Smooth muscle cell (in vitro differentiated cells): Measurements from ENCODE around the gene TRIP13. TPM values are rescaled to one million over a fixed set of nuclear protein-coding genes. Genes with fewer than 3 reads are reported as not detected.

ENCODE experiments used
- DNase-seq: peaks from one replicate; lab custom pipeline; 2025; ENCODE audit not compliant: unreplicated experiment; lab: John Stamatoyannopoulos, UW
- H2AFZ ChIP-seq: fragments of 200-600 bp; sonication (generic); 2 replicates; pipeline ENCODE4 v1.6.0; 2016; ENCODE audit warnings: antibody characterized with exemption, low read depth, mild to moderate bottlenecking
- H3F3A ChIP-seq: fragments of 200-600 bp; sonication (generic); 2 replicates; pipeline ENCODE4 v1.6.0; 2017; ENCODE audit warnings: antibody characterized with exemption, low read depth
- H3K27ac ChIP-seq: fragments of 200-600 bp; sonication (generic); 2 replicates; pipeline ENCODE4 v1.5.1; 2016; ENCODE audit warnings: low read depth, mild to moderate bottlenecking
- H3K27me3 ChIP-seq: fragments of 200-600 bp; sonication (generic); 2 replicates; pipeline ENCODE4 v1.6.1; 2016; ENCODE audit warnings: low read depth, mild to moderate bottlenecking
- H3K36me3 ChIP-seq: fragments of 200-600 bp; sonication (generic); 2 replicates; pipeline ENCODE4 v1.5.1; 2016; ENCODE audit warnings: low read depth
- H3K4me1 ChIP-seq: fragments of 200-600 bp; sonication (generic); 2 replicates; pipeline ENCODE4 v1.5.1; 2016; ENCODE audit warnings: low read depth
- H3K4me2 ChIP-seq: fragments of 200-600 bp; sonication (generic); 2 replicates; pipeline ENCODE4 v1.6.0; 2016; ENCODE audit warnings: mild to moderate bottlenecking
- H3K4me3 ChIP-seq: fragments of 200-600 bp; sonication (generic); 2 replicates; pipeline ENCODE4 v1.5.1; 2016; ENCODE audit warnings: mild to moderate bottlenecking
- H3K79me2 ChIP-seq: fragments of 200-600 bp; sonication (generic); 2 replicates; pipeline ENCODE4 v1.6.0; 2016; ENCODE audit warnings: low read depth, mild to moderate bottlenecking
- H3K9ac ChIP-seq: fragments of 200-600 bp; sonication (generic); 2 replicates; pipeline ENCODE4 v1.6.0; 2016; ENCODE audit warnings: low read depth
- H3K9me3 ChIP-seq: fragments of 200-600 bp; sonication (generic); replicated peaks from 2 replicates; pipeline ENCODE4 v1.5.1; 2016; ENCODE audit warnings: low read depth
- H4K20me1 ChIP-seq: fragments of 200-600 bp; sonication (generic); 2 replicates; pipeline ENCODE4 v1.6.0; 2016; ENCODE audit warnings: low read depth
- WGBS: methylation state at CpG from one replicate; pipeline ENCODE4 v1.1.7; 2016; ENCODE audit warnings: low lambda C conversion rate; 5-methylcytosine and 5-hydroxymethylcytosine counted together
- polyA plus RNA-seq: library from polyadenylated mRNA; unstranded; fragments of >200 nt; fragmentation: Nextera tagmentation; extraction: Ambion mirVana; gene quantifications from 2 replicates; pipeline ENCODE4 v1.2.1, GENCODE V29; 2016
- total RNA-seq: library from RNA; depleted of rRNA; stranded (reverse); fragments of >200 nt; gene quantifications from 2 replicates; pipeline ENCODE4 v1.2.3, GENCODE V29; 2014
- TF ChIP-seq, protein P1 (sequence below): fragments of 200-600 bp; sonication (generic); IDR thresholded peaks from 2 replicates; pipeline ENCODE4 v1.5.1; 2017; ENCODE audit warnings: borderline replicate concordance, mild to moderate bottlenecking, antibody characterized with exemption; ENCODE audit not compliant: insufficient read depth, poor library complexity, severe bottlenecking

TRIP13 gene
- total and polyA plus RNA-seq, 2 experiments from 2014 or later: 8.4 to 12.0 TPM

DNA sequence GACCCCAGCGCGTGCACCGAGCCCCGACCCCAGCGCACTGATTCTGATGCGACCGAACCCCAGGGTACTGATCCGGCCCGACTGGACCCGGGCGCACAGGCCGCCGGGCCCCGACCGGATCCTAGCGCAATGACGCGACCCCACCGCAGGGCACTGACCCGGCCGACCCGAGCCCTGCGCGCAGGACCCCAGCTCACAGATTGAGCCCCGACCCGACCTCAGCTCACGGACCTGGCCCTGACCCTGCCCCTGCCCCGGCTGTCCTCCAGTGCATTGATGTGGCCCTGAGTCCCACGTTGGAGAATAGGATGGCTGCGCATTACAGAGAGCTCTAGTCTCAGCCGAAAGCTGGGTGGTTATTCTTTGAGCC lies 438 bp downstream of the TRIP13 start:
- H3K36me3 ChIP-seq: peaks cover 12% of the 10 kb centered on the region
- H2AFZ ChIP-seq: peak overlapping the region; percentile 78
- H3K27me3 ChIP-seq: no peaks in the 10 kb centered on the region
- H3K9ac ChIP-seq: peak overlapping the region; percentile 15
- peaks cover 36% of the 10 kb centered on the region for H3K79me2 ChIP-seq
- no peaks in the 10 kb centered on the region for H3K9me3 ChIP-seq
- H3F3A ChIP-seq: no peaks in the 10 kb centered on the region
- no peak overlapping the region for H3K27ac ChIP-seq
- H3K4me1 ChIP-seq: peaks cover 15% of the 10 kb centered on the region
- H4K20me1 ChIP-seq: no peaks in the 10 kb centered on the region
- peak overlapping the region; percentile 95 for H3K4me2 ChIP-seq
- DNase-seq: no peak
- TF ChIP-seq, protein P1, sequence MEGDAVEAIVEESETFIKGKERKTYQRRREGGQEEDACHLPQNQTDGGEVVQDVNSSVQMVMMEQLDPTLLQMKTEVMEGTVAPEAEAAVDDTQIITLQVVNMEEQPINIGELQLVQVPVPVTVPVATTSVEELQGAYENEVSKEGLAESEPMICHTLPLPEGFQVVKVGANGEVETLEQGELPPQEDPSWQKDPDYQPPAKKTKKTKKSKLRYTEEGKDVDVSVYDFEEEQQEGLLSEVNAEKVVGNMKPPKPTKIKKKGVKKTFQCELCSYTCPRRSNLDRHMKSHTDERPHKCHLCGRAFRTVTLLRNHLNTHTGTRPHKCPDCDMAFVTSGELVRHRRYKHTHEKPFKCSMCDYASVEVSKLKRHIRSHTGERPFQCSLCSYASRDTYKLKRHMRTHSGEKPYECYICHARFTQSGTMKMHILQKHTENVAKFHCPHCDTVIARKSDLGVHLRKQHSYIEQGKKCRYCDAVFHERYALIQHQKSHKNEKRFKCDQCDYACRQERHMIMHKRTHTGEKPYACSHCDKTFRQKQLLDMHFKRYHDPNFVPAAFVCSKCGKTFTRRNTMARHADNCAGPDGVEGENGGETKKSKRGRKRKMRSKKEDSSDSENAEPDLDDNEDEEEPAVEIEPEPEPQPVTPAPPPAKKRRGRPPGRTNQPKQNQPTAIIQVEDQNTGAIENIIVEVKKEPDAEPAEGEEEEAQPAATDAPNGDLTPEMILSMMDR: no peak
- WGBS: 5% methylated on average over 7 of the region's 31 CpGs
- peak overlapping the region; percentile 85 for H3K4me3 ChIP-seq

- H3K36me3 ChIP-seq: peaks cover 8% of the 10 kb centered on the region
- H4K20me1 ChIP-seq: no peaks in the 10 kb centered on the region
- TF ChIP-seq, protein P1: no peak
- H3K4me2 ChIP-seq: peak overlapping the region; percentile 95
- H3K9ac ChIP-seq: no peak overlapping the region
- no peaks in the 10 kb centered on the region for H3F3A ChIP-seq
- peaks cover 15% of the 10 kb centered on the region for H3K4me1 ChIP-seq
- peak overlapping the region; percentile 85 for H3K4me3 ChIP-seq
- no peak for DNase-seq
- peaks cover 36% of the 10 kb centered on the region for H3K79me2 ChIP-seq
- H3K27me3 ChIP-seq: no peaks in the 10 kb centered on the region
- 92% methylated on average over 9 of the region's 9 CpGs for WGBS
- no peak overlapping the region for H3K27ac ChIP-seq
- H2AFZ ChIP-seq: no peak overlapping the region
- no peaks in the 10 kb centered on the region for H3K9me3 ChIP-seq
Observed at GRCh38 chr5:893711-894110, 1.0 kb downstream of the TRIP13 start.

DNA sequence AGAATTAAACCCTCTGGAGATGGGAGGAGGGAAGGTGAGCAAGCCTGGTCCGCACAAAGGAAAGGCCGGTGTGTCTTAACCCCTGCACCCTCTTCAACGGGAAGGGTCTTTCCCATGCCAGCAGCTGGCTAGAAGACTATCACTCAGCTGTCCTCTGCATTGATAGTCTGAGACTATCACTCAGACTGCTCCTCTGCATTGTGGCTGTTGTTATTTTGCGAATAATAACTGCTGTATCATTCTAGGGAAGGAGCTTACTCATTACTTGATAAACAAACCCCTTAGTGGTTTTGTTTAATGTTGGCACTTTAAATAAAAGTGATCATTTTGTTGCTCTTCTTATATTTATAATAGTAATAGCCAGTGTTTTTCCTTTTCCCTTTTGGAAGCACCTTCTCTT lies 8.1 kb downstream of the TRIP13 start:
- no peaks in the 10 kb centered on the region for H4K20me1 ChIP-seq
- DNase-seq: no peak
- no peaks in the 10 kb centered on the region for H3K79me2 ChIP-seq
- no peak overlapping the region for H3K9ac ChIP-seq
- no peaks in the 10 kb centered on the region for H3K36me3 ChIP-seq
- H3K4me2 ChIP-seq: no peak overlapping the region
- no peak overlapping the region for H3K4me3 ChIP-seq
- no peaks in the 10 kb centered on the region for H3K4me1 ChIP-seq
- WGBS: 94% methylated on average over 4 of the region's 4 CpGs
- H3F3A ChIP-seq: no peaks in the 10 kb centered on the region
- no peaks in the 10 kb centered on the region for H3K9me3 ChIP-seq
- H3K27ac ChIP-seq: no peak overlapping the region
- no peaks in the 10 kb centered on the region for H3K27me3 ChIP-seq
- no peak overlapping the region for H2AFZ ChIP-seq
- TF ChIP-seq, protein P1: no peak

DNA sequence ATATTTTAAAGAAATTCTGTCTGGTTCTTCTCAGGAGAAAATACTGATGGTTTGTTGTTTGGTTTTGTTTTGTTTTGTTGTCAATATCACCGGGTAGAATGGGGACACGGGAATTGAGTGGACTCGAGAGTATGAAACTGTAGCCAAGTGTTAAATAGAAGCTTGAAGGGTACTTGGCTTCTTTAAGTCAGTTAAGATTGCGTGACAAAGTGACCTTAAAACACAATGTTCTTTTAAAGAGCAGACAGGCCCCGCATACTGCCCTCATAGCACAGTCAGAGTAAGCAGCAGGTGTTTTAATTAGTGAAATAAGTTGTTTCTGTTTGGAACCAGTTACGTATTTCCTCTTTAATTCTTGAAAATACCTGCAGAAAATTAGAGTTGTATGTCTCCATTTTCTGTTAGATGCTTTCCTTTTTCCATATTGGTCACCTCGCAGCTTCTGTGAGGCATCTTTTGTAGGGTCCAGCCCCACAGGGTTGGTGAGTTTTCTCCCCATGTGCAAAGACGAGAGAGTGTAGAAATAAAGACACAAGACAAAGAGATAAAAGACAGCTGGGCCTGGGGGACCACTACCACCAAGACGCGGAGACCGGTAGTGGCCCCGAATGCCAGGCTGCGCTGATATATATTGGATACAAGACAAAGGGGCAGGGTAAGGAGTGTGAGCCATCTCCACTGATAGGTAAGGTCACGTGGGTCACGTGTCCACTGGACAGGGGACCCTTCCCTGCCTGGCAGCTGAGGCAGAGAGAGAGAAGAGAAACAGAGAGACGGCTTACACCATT lies 9.6 kb downstream of the TRIP13 start:
- H3F3A ChIP-seq: no peaks in the 10 kb centered on the region
- H3K9me3 ChIP-seq: no peaks in the 10 kb centered on the region
- TF ChIP-seq, protein P1: no peak
- 95% methylated on average over 16 of the region's 16 CpGs for WGBS
- no peaks in the 10 kb centered on the region for H4K20me1 ChIP-seq
- DNase-seq: no peak
- no peak overlapping the region for H3K4me2 ChIP-seq
- no peaks in the 10 kb centered on the region for H3K79me2 ChIP-seq
- H3K4me3 ChIP-seq: no peak overlapping the region
- H3K36me3 ChIP-seq: no peaks in the 10 kb centered on the region
- no peak overlapping the region for H3K9ac ChIP-seq
- no peaks in the 10 kb centered on the region for H3K4me1 ChIP-seq
- no peak overlapping the region for H3K27ac ChIP-seq
- H3K27me3 ChIP-seq: no peaks in the 10 kb centered on the region
- H2AFZ ChIP-seq: no peak overlapping the region
